H9 (cell line): ENCODE measurements around the gene OGFRL1. TPM values are rescaled to one million over a fixed set of nuclear protein-coding genes. Genes with fewer than 3 reads are reported as not detected.

Experiments
- DNase-seq: peaks from one replicate; pipeline ENCODE4 v3.0.0-alpha.2; 2017
- H2AFZ ChIP-seq: one replicate; pipeline ENCODE4 v1.6.1; 2013; ENCODE audit warnings: mild to moderate bottlenecking, low read length, control low read depth, moderate library complexity
- H2AK5ac ChIP-seq: 2 replicates; pipeline ENCODE4 v1.6.1; 2013; ENCODE audit warnings: low read length, control low read depth, mixed read lengths; ENCODE audit not compliant: insufficient read length
- H2BK120ac ChIP-seq: one replicate; pipeline ENCODE4 v1.6.1; 2013; ENCODE audit warnings: low read depth, mild to moderate bottlenecking, low read length, control low read depth, inconsistent platforms; ENCODE audit not compliant: poor library complexity, severe bottlenecking
- H2BK12ac ChIP-seq: 2 replicates; pipeline ENCODE4 v1.6.1; 2013; ENCODE audit warnings: low read length, control low read depth, mixed read lengths, low read depth; ENCODE audit not compliant: insufficient read length
- H2BK15ac ChIP-seq: 2 replicates; pipeline ENCODE4 v1.6.1; 2013; ENCODE audit warnings: low read depth, low read length, control low read depth
- H2BK20ac ChIP-seq: one replicate; pipeline ENCODE4 v1.6.1; 2013; ENCODE audit warnings: low read depth, mild to moderate bottlenecking, low read length, control low read depth, inconsistent platforms; ENCODE audit not compliant: poor library complexity, severe bottlenecking
- H2BK5ac ChIP-seq: 2 replicates; pipeline ENCODE4 v1.6.1; 2013; ENCODE audit warnings: low read length, control low read depth, mixed read lengths; ENCODE audit not compliant: insufficient read length
- H3K14ac ChIP-seq: 2 replicates; pipeline ENCODE4 v1.6.1; 2013; ENCODE audit warnings: low read length, control low read depth; ENCODE audit not compliant: insufficient read depth
- H3K18ac ChIP-seq: 2 replicates; pipeline ENCODE4 v1.6.1; 2013; ENCODE audit warnings: low read depth, mild to moderate bottlenecking, mixed read lengths, low read length, control low read depth; ENCODE audit not compliant: insufficient read length
- H3K23ac ChIP-seq: 2 replicates; pipeline ENCODE4 v1.6.1; 2013; ENCODE audit warnings: low read length, control low read depth, mixed read lengths, low read depth; ENCODE audit not compliant: insufficient read length
- H3K23me2 ChIP-seq: 2 replicates; pipeline ENCODE4 v1.6.1; 2013; ENCODE audit warnings: low read depth, mild to moderate bottlenecking, mixed read lengths, low read length, control low read depth; ENCODE audit not compliant: insufficient read length, poor library complexity, severe bottlenecking
- H3K27ac ChIP-seq: 2 replicates; pipeline ENCODE4 v1.5.1; 2013; ENCODE audit warnings: low read length, control low read depth, mixed read lengths, low read depth; ENCODE audit not compliant: insufficient read length
- H3K27me3 ChIP-seq: 2 replicates; pipeline ENCODE4 v1.6.1; 2013; ENCODE audit warnings: low read length, control low read depth, inconsistent platforms; ENCODE audit not compliant: insufficient read depth
- H3K4ac ChIP-seq: 2 replicates; pipeline ENCODE4 v1.6.1; 2013; ENCODE audit warnings: low read depth, mild to moderate bottlenecking, control low read depth, inconsistent platforms, low read length, moderate library complexity
- H3K4me1 ChIP-seq: 2 replicates; pipeline ENCODE4 v1.6.1; 2013; ENCODE audit warnings: low read length, control low read depth, inconsistent platforms; ENCODE audit not compliant: insufficient read depth
- H3K4me2 ChIP-seq: 2 replicates; pipeline ENCODE4 v1.6.1; 2013; ENCODE audit warnings: low read length, control low read depth, mixed read lengths; ENCODE audit not compliant: insufficient read length, insufficient read depth
- H3K56ac ChIP-seq: 2 replicates; pipeline ENCODE4 v1.6.1; 2013; ENCODE audit warnings: low read depth, mild to moderate bottlenecking, mixed read lengths, low read length, control low read depth; ENCODE audit not compliant: insufficient read length
- H3K79me1 ChIP-seq: 2 replicates; pipeline ENCODE4 v1.6.1; 2013; ENCODE audit warnings: low read depth, mild to moderate bottlenecking, moderate library complexity, low read length, control low read depth, inconsistent platforms; ENCODE audit not compliant: insufficient read depth, poor library complexity, severe bottlenecking
- H3K79me2 ChIP-seq: 2 replicates; pipeline ENCODE4 v1.6.1; 2013; ENCODE audit warnings: low read length, control low read depth, inconsistent platforms; ENCODE audit not compliant: insufficient read depth
- H3K9ac ChIP-seq: 2 replicates; pipeline ENCODE4 v1.6.1; 2013; ENCODE audit warnings: low read length, control low read depth, mixed read lengths; ENCODE audit not compliant: insufficient read length; ENCODE audit errors: extremely low read depth
- H3K9me3 ChIP-seq: one replicate; pipeline ENCODE4 v1.6.1; 2013; ENCODE audit warnings: low read depth, low read length, inconsistent platforms; ENCODE audit not compliant: control insufficient read depth
- H3T11ph ChIP-seq: one replicate; pipeline ENCODE4 v1.6.1; 2013; ENCODE audit warnings: mild to moderate bottlenecking, low read length, control low read depth, inconsistent platforms
- H4K20me1 ChIP-seq: one replicate; pipeline ENCODE4 v1.6.1; 2013; ENCODE audit not compliant: control insufficient read depth, insufficient read length, insufficient read depth
- H4K5ac ChIP-seq: 2 replicates; pipeline ENCODE4 v1.6.1; 2013; ENCODE audit warnings: low read depth, mild to moderate bottlenecking, mixed read lengths, low read length, control low read depth; ENCODE audit not compliant: insufficient read length
- H4K8ac ChIP-seq: replicated peaks from 2 replicates; pipeline ENCODE4 v1.6.1; 2013; ENCODE audit warnings: low read length, control low read depth, mixed read lengths, low read depth; ENCODE audit not compliant: insufficient read length
- H4K91ac ChIP-seq: 2 replicates; pipeline ENCODE4 v1.6.1; 2013; ENCODE audit warnings: low read depth, mild to moderate bottlenecking, moderate library complexity, mixed read lengths, low read length, control low read depth; ENCODE audit not compliant: insufficient read length
- H3K27ac Mint-ChIP-seq, 3 experiments: 2 replicates in 2 of 3; 3 replicates in 1 of 3; pipeline ENCODE4 v1.8.0; 2020 to 2021; ENCODE audit warnings: mixed read lengths in 3 of 3, mild to moderate bottlenecking in 1 of 3, moderate library complexity in 1 of 3
- H3K27me3 Mint-ChIP-seq: 2 replicates; pipeline ENCODE4 v1.8.0; 2021; ENCODE audit warnings: low read depth, mild to moderate bottlenecking, moderate library complexity, mixed read lengths
- H3K36me3 Mint-ChIP-seq, 3 experiments: 2 replicates in 2 of 3; 3 replicates in 1 of 3; pipeline ENCODE4 v1.8.0; 2020 to 2021; ENCODE audit warnings: low read depth in 3 of 3, mixed read lengths in 3 of 3; ENCODE audit not compliant: insufficient read depth in 1 of 3
- H3K4me1 Mint-ChIP-seq, 2 experiments: 2 replicates each; pipeline ENCODE4 v1.8.0; 2020; ENCODE audit warnings: mixed read lengths in 2 of 2
- H3K4me3 Mint-ChIP-seq, 2 experiments: 2 replicates in 1 of 2; 3 replicates in 1 of 2; pipeline ENCODE4 v1.8.0; 2020 to 2021; ENCODE audit warnings: mild to moderate bottlenecking in 2 of 2, mixed read lengths in 2 of 2, moderate library complexity in 1 of 2
- H3K9me3 Mint-ChIP-seq, 2 experiments: 2 replicates in 1 of 2; 3 replicates in 1 of 2; pipeline ENCODE4 v1.8.0; 2020; ENCODE audit warnings: mild to moderate bottlenecking in 2 of 2, mixed read lengths in 2 of 2, moderate library complexity in 1 of 2
- CTCF ChIP-seq: fragments of 200-600 bp; sonication (generic); conservative IDR thresholded peaks from 3 replicates; pipeline ENCODE4 v1.8.0; 2021; ENCODE audit warnings: antibody characterized with exemption, mild to moderate bottlenecking
- WGBS: extraction: QIAGEN DNeasy Blood & Tissue Kit; methylation state at CpG from one replicate; pipeline ENCODE4 v1.1.7; 2013; ENCODE audit warnings: missing lambda C conversion rate, low lambda C conversion rate, mixed read lengths; ENCODE audit not compliant: insufficient read length; ENCODE audit errors: extremely low coverage; 5-methylcytosine and 5-hydroxymethylcytosine counted together
- total RNA-seq: library from RNA; stranded (reverse); gene quantifications from 2 replicates; pipeline ENCODE4 v1.2.1, GENCODE V29; 2021

Gene OGFRL1
- total RNA-seq, 1 experiment from 2014 or later, result 2.8 TPM

- H3K4me1 Mint-ChIP-seq, result peaks cover 15 to 22% of the 10 kb centered on the region in 2 experiments
Observed at GRCh38 chr6:71250099-71250602, 38.5 kb upstream of the OGFRL1 start.

More at GRCh38 chr6:71250099-71250602, 38.5 kb upstream of the OGFRL1 start:
- H3K4me1 ChIP-seq, result peaks cover 4% of the 10 kb centered on the region; the same call in 1 of the 2 replicates
- Mint-ChIP-seq H3K27ac (no peak overlapping the region), H3K9me3 (peaks cover 0 to 6% of the 10 kb centered on the region in 2 experiments; a peak in 4 of 5 replicates), H3K36me3 (peaks cover 0 to 6% (median 0%) of the 10 kb centered on the region in 3 experiments; a peak in 2 of 7 replicates), H3K27me3 (no peaks in the 10 kb centered on the region; the same call in 1 of the 2 replicates), H3K4me3 (no peak overlapping the region)
- no peak overlapping the region for H3K18ac ChIP-seq
- no peaks in the 10 kb centered on the region for H3K79me1 ChIP-seq
- H4K91ac ChIP-seq, result no peak overlapping the region
- H2BK20ac ChIP-seq, result no peak overlapping the region
- no peak overlapping the region for H2BK120ac ChIP-seq
- H3K27me3 ChIP-seq, result no peaks in the 10 kb centered on the region
- no peak overlapping the region for H2AK5ac ChIP-seq
- H3K27ac ChIP-seq, result no peak overlapping the region
- H3K9ac ChIP-seq, result no peak overlapping the region
- no peak overlapping the region for H3T11ph ChIP-seq
- H2BK5ac ChIP-seq, result no peak overlapping the region
- DNase-seq, result no peak
- H3K56ac ChIP-seq, result no peak overlapping the region
- no peaks in the 10 kb centered on the region for H3K9me3 ChIP-seq
- no CpG with 5 or more reads among the region's 3 CpGs for WGBS
- no peak for TF ChIP-seq CTCF
- H3K23ac ChIP-seq, result no peak overlapping the region
- H4K5ac ChIP-seq, result no peak overlapping the region
- H4K8ac ChIP-seq, result no peak overlapping the region
- H2AFZ ChIP-seq, result no peak overlapping the region
- no peaks in the 10 kb centered on the region for H3K79me2 ChIP-seq
- no peaks in the 10 kb centered on the region for H3K23me2 ChIP-seq
- H3K4me2 ChIP-seq, result no peak overlapping the region
- H2BK15ac ChIP-seq, result no peak overlapping the region
- H4K20me1 ChIP-seq, result no peaks in the 10 kb centered on the region
- no peak overlapping the region for H3K14ac ChIP-seq
- no peak overlapping the region for H2BK12ac ChIP-seq
- no peak overlapping the region for H3K4ac ChIP-seq
